MCF 10A (cell line): ENCODE measurements around the gene WASF2. TPM values are rescaled to one million over a fixed set of nuclear protein-coding genes. Genes with fewer than 3 reads are reported as not detected.

ENCODE experiments used
- BruUV-seq: library from RNA; stranded (reverse); fragments of 400-500 nt; replicated peaks from 2 replicates; lab custom pipeline; 2021; lab: Mats Ljungman, UMichigan
- CTCF ChIA-PET: fragments of 300-600 bp; sonication (Branson Sonifier 250); formaldehyde crosslinking; extraction: SDS; loops from one replicate; lab custom pipeline; 2021; ENCODE audit warnings: antibody characterized with exemption, inconsistent platforms; lab: Yijun Ruan, JAX
- POLR2A ChIA-PET: fragments of 300-600, 350-650 bp; sonication (Branson Sonifier 250); formaldehyde crosslinking; extraction: SDS; loops from one replicate; lab custom pipeline; 2020; ENCODE audit warnings: antibody characterized with exemption, inconsistent platforms; lab: Yijun Ruan, JAX
- DNase-seq: peaks from one replicate; pipeline ENCODE4 v3.0.0-alpha.2; 2018; ENCODE audit not compliant: unreplicated experiment
- H3K27ac Mint-ChIP-seq: one replicate; pipeline ENCODE4 v1.8.0; 2022; ENCODE audit warnings: mild to moderate bottlenecking, low read depth, mixed read lengths; ENCODE audit not compliant: unreplicated experiment
- H3K27me3 Mint-ChIP-seq: one replicate; pipeline ENCODE4 v1.8.0; 2022; ENCODE audit warnings: mixed read lengths; ENCODE audit not compliant: insufficient read depth, unreplicated experiment
- H3K36me3 Mint-ChIP-seq: one replicate; pipeline ENCODE4 v1.8.0; 2022; ENCODE audit warnings: mild to moderate bottlenecking, moderate library complexity, mixed read lengths; ENCODE audit not compliant: insufficient read depth, unreplicated experiment
- H3K4me1 Mint-ChIP-seq: one replicate; pipeline ENCODE4 v1.8.0; 2022; ENCODE audit warnings: mixed read lengths; ENCODE audit not compliant: insufficient read depth, unreplicated experiment
- H3K4me3 Mint-ChIP-seq: one replicate; pipeline ENCODE4 v1.8.0; 2022; ENCODE audit warnings: mild to moderate bottlenecking, moderate library complexity, mixed read lengths; ENCODE audit not compliant: unreplicated experiment
- H3K9me3 Mint-ChIP-seq: one replicate; pipeline ENCODE4 v1.8.0; 2022; ENCODE audit warnings: mixed read lengths; ENCODE audit not compliant: unreplicated experiment
- CTCF ChIP-seq: fragments of 200-600 bp; IDR thresholded peaks from one replicate; pipeline ENCODE4 v1.8.0; 2022; ENCODE audit warnings: antibody characterized with exemption, mild to moderate bottlenecking; ENCODE audit not compliant: unreplicated experiment
- intact Hi-C: fragments of 100-400 bp; cut with micrococcal nuclease; formaldehyde crosslinking; loops from 2 replicates; pipeline ENCODE4 v1.14.1; 2022
- total RNA-seq: library from RNA; stranded (reverse); gene quantifications from 2 replicates; pipeline ENCODE4 v1.2.3, GENCODE V29; 2022

WASF2 gene
- total RNA-seq, 1 experiment from 2014 or later: 131 TPM

- Mint-ChIP-seq H3K4me1 (no peaks in the 10 kb centered on the region), H3K4me3 (no peak overlapping the region), H3K27me3 (no peaks in the 10 kb centered on the region), H3K36me3 (peaks cover 24% of the 10 kb centered on the region), H3K27ac (no peak overlapping the region), H3K9me3 (no peaks in the 10 kb centered on the region)
- intact Hi-C loops: no loop called here
- ChIA-PET POLR2A (interaction anchor here (0.5 to 1.1 kb wide), 2 partner anchors 26 to 362 kb away, joined by 3 to 4 read pairs; no protein-coding TSS in a partner anchor), CTCF (interaction anchor here (0.6 to 5.8 kb wide), 5 partner anchors 104 to 207 kb away, joined by 3 to 52 read pairs (median 3); no protein-coding TSS in a partner anchor)
- no TSS peak for BruUV-seq
- no peak for TF ChIP-seq CTCF
- DNase-seq: no peak
These were observed 89.6 kb downstream of the WASF2 start for GRCh38 chr1:27400082-27400962.

- Mint-ChIP-seq H3K36me3 (peaks cover 17% of the 10 kb centered on the region), H3K27me3 (no peaks in the 10 kb centered on the region), H3K27ac (no peak overlapping the region), H3K4me1 (peaks cover 7% of the 10 kb centered on the region), H3K9me3 (no peaks in the 10 kb centered on the region), H3K4me3 (no peak overlapping the region)
- TF ChIP-seq CTCF: no peak
- no TSS peak for BruUV-seq
- intact Hi-C loops: loop anchor here (5.0 kb wide), 1 partner anchor 302 kb away; no protein-coding TSS in a partner anchor
- no peak for DNase-seq
- ChIA-PET CTCF (interaction anchor here (0.6 to 7.2 kb wide), 5 partner anchors 100 to 264 kb away, joined by 3 to 220 read pairs (median 3); no protein-coding TSS in a partner anchor), POLR2A (interaction anchor here (0.6 to 1.1 kb wide), 2 partner anchors 34 to 103 kb away, joined by 3 read pairs; no protein-coding TSS in a partner anchor)
These were observed 90.5 kb downstream of the WASF2 start for GRCh38 chr1:27399251-27400025.

- Mint-ChIP-seq H3K36me3 (peaks cover 14% of the 10 kb centered on the region), H3K4me3 (no peak overlapping the region), H3K4me1 (peaks cover 10% of the 10 kb centered on the region), H3K27me3 (no peaks in the 10 kb centered on the region), H3K9me3 (no peaks in the 10 kb centered on the region), H3K27ac (no peak overlapping the region)
- BruUV-seq: no TSS peak
- DNase-seq: no peak
- ChIA-PET POLR2A (interaction anchor here (0.6 to 2.4 kb wide), 3 partner anchors 33 to 102 kb away, joined by 3 to 15 read pairs (median 3); no protein-coding TSS in a partner anchor), CTCF (interaction anchor here (0.6 to 7.2 kb wide), 6 partner anchors 39 to 264 kb away, joined by 3 to 220 read pairs (median 4); no protein-coding TSS in a partner anchor)
- no peak for TF ChIP-seq CTCF
- intact Hi-C loops: loop anchor here (5.0 kb wide), 1 partner anchor 301 kb away; no protein-coding TSS in a partner anchor
These were observed 91.4 kb downstream of the WASF2 start for GRCh38 chr1:27398405-27399149.
